Stimulated activated CD8-positive, alpha-beta memory T cell treated with anti-CD3 and anti-CD28 coated beads, Interleukin-7, amount 100 ng/mL, for 1 hour (primary cell): ENCODE data around the gene GORAB.

Experiments
- DNase-seq, 2 donors: peaks; one replicate each; pipeline ENCODE4 v3.0.0-alpha.2; 2020; ENCODE audit warnings: low read depth in 2 of 2

Gene GORAB

GRCh38 chr1:170531758-170532657 lies at the start of gene GORAB:
TSS of gene GORAB (plus strand) at chr1:170532166. CDS start at chr1:170532224, 58 bp downstream.
- peak; percentile 61 to 65 for DNase-seq

GRCh38 chr1:170483051-170483450 lies 48.9 kb upstream of the GORAB start:
- no peak for DNase-seq

GRCh38 chr1:170487503-170487902 lies 44.5 kb upstream of the GORAB start:
- DNase-seq, result no peak

- no peak for DNase-seq
Measured at GRCh38 chr1:170491291-170491690, 40.7 kb upstream of the GORAB start.

- no peak for DNase-seq
Measured at GRCh38 chr1:170494369-170494768, 37.6 kb upstream of the GORAB start.

- DNase-seq, result no peak
Measured at GRCh38 chr1:170495006-170495405, 37.0 kb upstream of the GORAB start.

- DNase-seq, result no peak
Measured at GRCh38 chr1:170498876-170499275, 33.1 kb upstream of the GORAB start.

- no peak for DNase-seq
Measured at GRCh38 chr1:170503665-170504064, 28.3 kb upstream of the GORAB start.

- no peak for DNase-seq
Measured at GRCh38 chr1:170510163-170510562, 21.8 kb upstream of the GORAB start.

- no peak for DNase-seq
Measured at GRCh38 chr1:170511038-170511437, 20.9 kb upstream of the GORAB start.

GRCh38 chr1:170513138-170513537 lies 18.8 kb upstream of the GORAB start:
- no peak for DNase-seq

- DNase-seq, result no peak
Measured at GRCh38 chr1:170518185-170518834, 13.7 kb upstream of the GORAB start.

- DNase-seq, result no peak
Measured at GRCh38 chr1:170518965-170519364, 13.0 kb upstream of the GORAB start.

- no peak for DNase-seq
Measured at GRCh38 chr1:170520601-170521000, 11.4 kb upstream of the GORAB start.

GRCh38 chr1:170521818-170522217 lies 10.1 kb upstream of the GORAB start:
- no peak for DNase-seq

GRCh38 chr1:170530972-170531757 lies 801 bp upstream of the GORAB start:
- DNase-seq, result no peak

- DNase-seq, result no peak
Measured at GRCh38 chr1:170533298-170533697, 1.3 kb downstream of the GORAB start.

GRCh38 chr1:170534626-170535147 lies 2.7 kb downstream of the GORAB start:
- no peak for DNase-seq

GRCh38 chr1:170535418-170535817 lies 3.5 kb downstream of the GORAB start:
- DNase-seq, result no peak

GRCh38 chr1:170536924-170537551 lies 5.1 kb downstream of the GORAB start:
- DNase-seq, result no peak

GRCh38 chr1:170537798-170538503 lies 6.0 kb downstream of the GORAB start:
- DNase-seq, result no peak
